CD4-positive, alpha-beta T cell treated with Interleukin-6 at 100 ng/mL for 8 hours (primary cell): ENCODE measurements around the gene ACSF2.

Experiments used
- DNase-seq: peaks from one replicate; pipeline ENCODE4 v3.0.0-alpha.2; 2020; ENCODE audit warnings: mixed read lengths, low spot score

The ACSF2 gene

GRCh38 chr17:50501054-50501453 is 75.0 kb downstream of the ACSF2 start:
- no peak for DNase-seq

GRCh38 chr17:50502301-50502990 is 76.4 kb downstream of the ACSF2 start:
- no peak for DNase-seq

DNA sequence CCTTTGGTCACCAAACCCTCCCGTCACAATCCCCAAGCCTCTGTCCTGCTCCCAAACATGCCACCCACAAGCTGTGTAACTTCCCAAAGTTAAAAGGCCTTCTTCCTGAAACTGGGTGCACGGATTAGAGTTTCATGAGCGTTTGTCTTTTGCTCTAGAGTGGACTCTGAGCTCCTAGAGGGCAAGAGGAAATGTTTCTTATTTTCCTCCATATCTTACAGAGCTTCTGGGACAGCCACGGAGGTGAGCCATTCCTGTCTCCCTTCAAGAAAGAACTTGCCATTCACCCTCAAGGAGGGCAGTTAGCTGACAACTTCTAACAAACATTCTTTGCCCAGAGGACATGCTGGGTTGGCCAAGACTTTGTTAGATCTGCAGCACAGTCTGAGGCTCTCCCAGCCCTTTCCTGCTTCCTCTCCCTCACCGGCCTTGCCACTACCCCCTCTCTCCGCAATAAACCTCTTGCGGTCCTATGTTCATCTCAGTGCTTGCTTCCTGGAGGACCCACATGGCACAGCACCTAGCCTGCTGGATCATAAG is 79.6 kb downstream of the ACSF2 start:
- DNase-seq = no peak

DNA sequence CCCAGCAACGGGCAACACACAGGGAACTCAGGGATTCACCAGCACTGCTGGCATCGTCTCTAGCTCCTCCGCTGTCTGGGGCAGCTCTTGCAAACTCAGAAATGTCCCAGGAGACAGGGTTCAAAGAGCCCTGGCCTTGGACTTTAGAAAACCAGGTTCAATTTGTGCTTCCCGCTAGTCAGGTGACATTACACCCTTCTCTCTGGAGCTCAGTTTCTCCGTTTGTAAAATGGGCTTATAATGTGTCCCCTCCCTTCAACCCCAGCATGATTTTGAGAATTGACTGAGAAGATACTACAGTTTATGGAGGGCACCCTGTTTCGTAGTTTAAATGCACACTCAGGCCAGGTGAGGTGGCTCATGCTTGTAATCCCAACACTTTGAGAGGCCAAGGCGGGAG is 80.3 kb downstream of the ACSF2 start:
- DNase-seq = no peak

DNA sequence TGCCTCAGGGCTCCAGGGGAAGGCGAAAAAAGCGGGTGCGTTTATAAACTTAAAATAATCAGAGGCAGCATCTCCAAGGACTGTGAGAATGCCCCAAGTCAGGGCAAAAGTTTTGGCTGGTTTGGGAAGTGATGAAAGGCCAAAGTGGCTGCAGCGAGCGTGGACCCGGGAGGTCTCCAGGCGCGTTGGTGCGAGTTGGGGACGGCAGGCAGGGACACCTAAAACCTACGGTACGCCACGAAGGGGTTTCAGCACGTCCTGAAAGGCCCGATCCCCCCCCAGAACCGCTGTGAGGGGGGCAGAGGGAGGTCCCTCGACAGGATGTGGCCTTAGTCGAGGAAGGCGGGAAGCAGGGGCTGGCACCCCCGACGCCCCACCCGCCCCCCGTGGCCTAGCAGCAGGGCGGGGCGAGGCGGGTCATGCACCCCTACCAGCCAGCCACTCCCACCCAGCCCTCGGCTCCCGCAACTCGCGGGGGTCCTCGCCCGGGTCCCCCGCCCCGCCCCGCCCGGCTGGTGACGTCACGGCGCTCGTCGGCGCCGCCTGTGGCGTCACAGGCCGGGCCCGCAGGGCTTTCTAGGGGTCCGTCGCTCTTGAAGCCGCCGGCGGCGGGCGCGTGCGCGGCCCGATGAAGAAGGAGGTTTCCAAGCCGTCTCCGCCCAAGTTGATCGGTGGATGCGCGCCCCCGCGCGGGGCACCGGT is 82.0 kb downstream of the ACSF2 start, which contains the start of gene MYCBPAP:
Gene MYCBPAP, plus strand, starts transcription at position 569 of the 702 bp plus-strand sequence. CDS start 236 bp downstream, outside the sequence.
- DNase-seq = peak; percentile 64

GRCh38 chr17:50508573-50509460 is 82.8 kb downstream of the ACSF2 start:
- no peak for DNase-seq

DNA sequence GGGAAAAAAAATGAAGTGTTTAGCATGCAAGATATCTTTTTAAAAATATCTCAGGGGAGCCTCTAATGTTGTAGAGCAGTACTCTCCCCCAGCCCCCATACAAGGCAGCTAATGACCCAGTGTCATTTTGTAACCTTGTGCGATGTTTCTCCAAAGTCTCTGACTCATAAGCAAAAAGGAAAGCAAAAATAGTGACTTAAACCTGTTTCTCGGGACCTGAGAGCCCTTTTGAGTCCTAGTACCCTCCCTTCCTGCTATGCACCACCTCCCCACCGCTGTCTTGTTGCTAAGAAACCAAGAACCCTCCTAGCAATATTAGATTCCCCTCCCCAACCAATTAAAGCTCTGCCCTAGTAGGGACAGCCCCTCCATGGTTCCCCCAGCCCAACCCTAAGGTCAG is 85.0 kb downstream of the ACSF2 start:
- DNase-seq = peak; percentile 46

DNA sequence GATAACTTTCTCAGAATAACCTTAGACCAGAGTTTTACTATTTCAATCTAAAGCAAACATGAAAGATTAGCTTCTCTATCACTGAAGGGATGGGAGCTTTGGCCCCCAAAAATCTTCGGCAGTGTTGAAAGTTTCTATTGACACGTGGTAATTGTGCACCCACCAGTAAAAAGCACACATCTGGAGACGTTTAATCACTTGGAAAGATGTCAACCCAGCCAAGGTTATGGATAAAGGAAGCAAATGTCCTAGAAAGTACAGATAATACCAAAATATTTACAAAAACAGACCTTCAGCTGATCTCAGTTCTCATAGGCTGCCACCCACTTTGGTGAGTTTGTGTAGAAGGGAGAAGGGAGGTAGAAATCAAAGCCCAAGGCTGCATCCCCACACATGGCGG is 87.5 kb downstream of the ACSF2 start:
- no peak for DNase-seq

- DNase-seq = no peak
Measured at GRCh38 chr17:50514388-50514787, 88.4 kb downstream of the ACSF2 start.

- DNase-seq = no peak
Measured at GRCh38 chr17:50514936-50515702, 89.1 kb downstream of the ACSF2 start.

DNA sequence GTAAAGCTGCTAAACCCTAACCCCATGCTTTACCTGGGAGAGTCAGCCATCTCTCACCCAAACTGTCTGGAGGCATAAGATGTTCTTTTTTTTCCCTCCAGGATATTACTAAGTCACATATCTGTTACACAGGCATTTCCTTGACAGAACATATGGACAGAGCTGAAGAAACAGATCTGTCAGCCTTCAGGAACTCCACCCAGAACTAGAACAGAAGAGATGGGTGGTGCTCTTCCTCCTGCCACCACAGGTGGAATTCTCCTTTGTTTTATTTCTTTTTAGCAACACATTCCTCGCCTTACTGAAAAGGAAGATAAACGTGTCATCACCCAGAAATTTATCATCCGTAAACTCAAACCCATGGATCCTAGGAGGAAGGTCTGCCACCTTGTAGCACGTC is 91.0 kb downstream of the ACSF2 start:
- DNase-seq = no peak

GRCh38 chr17:50517504-50518383 is 91.7 kb downstream of the ACSF2 start:
- no peak for DNase-seq

DNA sequence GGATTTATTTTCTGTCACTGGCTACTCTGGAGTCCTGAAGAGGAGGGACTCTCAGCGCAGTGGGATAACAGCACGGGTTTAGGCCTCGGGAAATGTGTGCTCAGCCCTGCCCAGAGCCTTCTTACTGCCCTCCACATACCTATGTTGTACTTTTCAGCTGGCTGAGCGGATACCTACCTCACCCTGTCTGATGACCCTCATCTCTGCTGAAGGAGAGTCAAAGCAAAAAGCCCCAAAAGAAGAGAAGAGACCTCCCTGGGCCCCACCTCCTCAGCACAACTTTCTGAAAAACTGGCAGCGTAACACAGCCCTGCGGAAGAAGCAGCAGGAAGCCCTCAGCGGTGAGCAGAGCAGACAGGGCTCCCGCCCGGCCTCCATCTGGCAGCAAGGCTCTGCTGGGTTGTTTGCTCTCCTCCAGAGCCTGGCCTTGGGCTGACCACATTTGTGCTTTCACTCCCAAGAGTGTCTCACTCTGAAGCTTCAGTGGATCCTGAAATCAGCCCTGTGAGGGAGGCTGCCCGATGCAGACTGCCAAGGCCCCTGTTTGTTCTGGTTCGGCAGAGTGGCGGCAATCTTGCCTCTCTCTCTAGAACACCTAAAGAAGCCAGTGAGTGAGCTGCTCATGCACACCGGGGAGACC is 92.5 kb downstream of the ACSF2 start:
- no peak for DNase-seq

DNA sequence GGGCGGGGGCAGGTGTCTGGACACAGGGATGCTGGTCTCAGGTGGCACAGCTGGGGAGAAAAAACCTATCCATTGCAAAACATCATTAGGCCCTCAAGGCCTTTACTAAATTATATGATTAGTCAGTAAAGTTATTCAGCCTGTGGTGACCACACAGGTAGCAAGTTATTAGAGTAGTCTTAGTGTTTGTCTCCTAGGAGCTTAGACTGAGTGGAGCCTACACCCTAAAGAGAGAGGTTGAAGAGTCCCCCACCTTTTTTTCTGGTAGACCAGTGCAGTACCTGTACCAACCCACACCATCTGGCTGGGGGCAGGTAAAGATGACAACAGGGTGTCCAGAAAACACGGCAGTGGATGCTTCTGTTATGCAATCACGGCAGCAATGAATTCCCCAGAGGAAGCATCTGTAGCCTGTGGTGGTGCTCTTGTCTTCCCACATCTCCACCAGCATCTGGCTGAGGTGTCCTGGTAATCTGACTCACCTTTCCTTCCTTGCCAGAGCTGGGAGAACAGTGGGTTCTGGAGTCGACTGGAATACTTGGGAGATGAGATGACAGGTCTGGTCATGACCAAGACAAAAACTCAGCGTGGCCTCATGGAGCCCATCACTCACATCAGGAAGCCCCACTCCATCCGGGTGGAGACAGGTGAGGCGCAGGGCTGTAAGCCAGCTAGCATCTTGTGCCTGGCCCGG is 93.3 kb downstream of the ACSF2 start:
- DNase-seq = no peak

GRCh38 chr17:50520483-50520882 is 94.5 kb downstream of the ACSF2 start:
- DNase-seq = no peak

DNA sequence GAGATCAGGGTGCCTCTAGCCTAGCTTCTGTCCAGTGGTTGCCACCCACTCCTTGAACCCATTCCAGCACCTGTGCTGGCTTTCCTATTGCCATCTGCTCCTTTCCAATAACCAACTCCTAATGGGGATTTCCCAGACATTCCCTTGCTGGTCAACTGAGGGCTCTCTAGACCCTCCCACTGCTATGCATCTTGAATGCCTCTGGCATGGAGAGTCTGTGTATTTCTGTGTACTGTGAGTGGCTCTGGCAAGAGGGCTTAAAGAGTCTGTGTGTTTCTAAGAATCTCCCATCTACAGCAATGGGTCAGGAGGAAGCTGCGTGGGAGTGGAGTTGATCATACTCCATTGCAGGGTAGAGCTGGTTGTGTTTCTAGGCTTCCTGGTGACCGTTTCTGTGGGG is 95.5 kb downstream of the ACSF2 start:
- DNase-seq = no peak

GRCh38 chr17:50522766-50523165 is 96.7 kb downstream of the ACSF2 start:
- DNase-seq = no peak

- no peak for DNase-seq
Measured at GRCh38 chr17:50523208-50523607, 97.2 kb downstream of the ACSF2 start.
